SK-N-SH treated with all-trans-retinoic acid at 6 μM for 48 hours (cell line): ENCODE measurements around the gene NINJ2.

Experiments used
- ATAC-seq: fragments of 200-7000 bp; cut with Tn5 transposase; 3 replicates; pipeline ENCODE4 v1.9.1; 2020; ENCODE audit warnings: mild to moderate bottlenecking, moderate library complexity
- BACH2 ChIP-seq: fragments of 250-450 bp; sonication (Bioruptor Pico); IDR thresholded peaks from 2 replicates; pipeline ENCODE4 v1.9.0; 2021; ENCODE audit warnings: mild to moderate bottlenecking, borderline replicate concordance
- CREB5 ChIP-seq: fragments of 250-450 bp; sonication (Bioruptor Pico); IDR thresholded peaks from 2 replicates; pipeline ENCODE4 v1.5.1; 2020; ENCODE audit warnings: low read depth, mild to moderate bottlenecking, moderate library complexity
- CSRNP3 ChIP-seq: fragments of 250-450 bp; sonication (Bioruptor Pico); IDR thresholded peaks from 2 replicates; pipeline ENCODE4 v1.5.1; 2021; ENCODE audit warnings: mild to moderate bottlenecking, moderate library complexity
- ESRRG ChIP-seq: fragments of 250-450 bp; sonication (Bioruptor Pico); IDR thresholded peaks from 2 replicates; pipeline ENCODE4 v1.6.1; 2021; ENCODE audit warnings: mild to moderate bottlenecking
- GLIS3 ChIP-seq: fragments of 250-450 bp; sonication (Bioruptor Pico); IDR thresholded peaks from 2 replicates; pipeline ENCODE4 v1.5.0; 2020; ENCODE audit warnings: mild to moderate bottlenecking, moderate library complexity
- ISL1 ChIP-seq: fragments of 250-450 bp; sonication (Bioruptor Pico); IDR thresholded peaks from 2 replicates; pipeline ENCODE4 v2.1.2; 2022; ENCODE audit warnings: mild to moderate bottlenecking, moderate library complexity
- OSR1 ChIP-seq: fragments of 250-450 bp; sonication (Bioruptor Pico); IDR thresholded peaks from 2 replicates; pipeline ENCODE4 v1.8.0; 2022; ENCODE audit warnings: moderate library complexity, mild to moderate bottlenecking, inconsistent platforms
- PPARA ChIP-seq: fragments of 250-450 bp; sonication (Bioruptor Pico); IDR thresholded peaks from 2 replicates; pipeline ENCODE4 v1.5.0; 2020; ENCODE audit warnings: mild to moderate bottlenecking, borderline replicate concordance
- RARB ChIP-seq: fragments of 250-450 bp; sonication (Bioruptor Pico); IDR thresholded peaks from 2 replicates; pipeline ENCODE4 v1.8.0; 2021; ENCODE audit warnings: mild to moderate bottlenecking, moderate library complexity
- SNAI2 ChIP-seq: fragments of 250-450 bp; sonication (Bioruptor Pico); IDR thresholded peaks from 2 replicates; pipeline ENCODE4 v1.5.0; 2020; ENCODE audit warnings: mild to moderate bottlenecking, moderate library complexity
- TCF4 ChIP-seq: fragments of 250-450 bp; sonication (Bioruptor Pico); IDR thresholded peaks from 2 replicates; pipeline ENCODE4 v1.8.0; 2021; ENCODE audit warnings: mild to moderate bottlenecking, moderate library complexity, borderline replicate concordance
- ZC3H10 ChIP-seq: fragments of 250-450 bp; sonication (Bioruptor Pico); IDR thresholded peaks from 2 replicates; pipeline ENCODE4 v1.5.1; 2021; ENCODE audit warnings: mild to moderate bottlenecking, moderate library complexity
- ZFP3 ChIP-seq: fragments of 250-450 bp; sonication (Bioruptor Pico); IDR thresholded peaks from 2 replicates; pipeline ENCODE4 v1.5.0; 2020; ENCODE audit warnings: mild to moderate bottlenecking, moderate library complexity
- ZFP30 ChIP-seq: fragments of 450-650 bp; formaldehyde crosslinking; IDR thresholded peaks from 2 replicates; pipeline ENCODE4 v1.5.0; 2022; ENCODE audit warnings: mild to moderate bottlenecking, moderate library complexity
- ZNF565 ChIP-seq: fragments of 450-650 bp; formaldehyde crosslinking; conservative IDR thresholded peaks from 2 replicates; pipeline ENCODE4 v1.5.0; 2020; ENCODE audit warnings: low read depth, mild to moderate bottlenecking, moderate library complexity
- ZNF70 ChIP-seq: fragments of 450-650 bp; formaldehyde crosslinking; IDR thresholded peaks from 2 replicates; pipeline ENCODE4 v1.5.0; 2020; ENCODE audit warnings: mild to moderate bottlenecking, moderate library complexity
- ZNF8 ChIP-seq: fragments of 450-650 bp; formaldehyde crosslinking; IDR thresholded peaks from 2 replicates; pipeline ENCODE4 v1.5.0; 2020; ENCODE audit warnings: mild to moderate bottlenecking, moderate library complexity
- TF ChIP-seq, protein P1 (sequence below): fragments of 250-450 bp; sonication (Bioruptor Pico); IDR thresholded peaks from 2 replicates; pipeline ENCODE4 v1.5.0; 2020; ENCODE audit warnings: mild to moderate bottlenecking, moderate library complexity
- TF ChIP-seq, protein P2 (sequence below): fragments of 250-450 bp; sonication (Bioruptor Pico); IDR thresholded peaks from 2 replicates; pipeline ENCODE4 v1.8.0; 2021; ENCODE audit warnings: low read depth, mild to moderate bottlenecking, moderate library complexity, borderline replicate concordance
- TF ChIP-seq, protein P3 (sequence below): fragments of 250-450 bp; sonication (Bioruptor Pico); IDR thresholded peaks from 2 replicates; pipeline ENCODE4 v1.8.0; 2020; ENCODE audit warnings: mild to moderate bottlenecking, moderate library complexity, borderline replicate concordance

The NINJ2 gene

DNA sequence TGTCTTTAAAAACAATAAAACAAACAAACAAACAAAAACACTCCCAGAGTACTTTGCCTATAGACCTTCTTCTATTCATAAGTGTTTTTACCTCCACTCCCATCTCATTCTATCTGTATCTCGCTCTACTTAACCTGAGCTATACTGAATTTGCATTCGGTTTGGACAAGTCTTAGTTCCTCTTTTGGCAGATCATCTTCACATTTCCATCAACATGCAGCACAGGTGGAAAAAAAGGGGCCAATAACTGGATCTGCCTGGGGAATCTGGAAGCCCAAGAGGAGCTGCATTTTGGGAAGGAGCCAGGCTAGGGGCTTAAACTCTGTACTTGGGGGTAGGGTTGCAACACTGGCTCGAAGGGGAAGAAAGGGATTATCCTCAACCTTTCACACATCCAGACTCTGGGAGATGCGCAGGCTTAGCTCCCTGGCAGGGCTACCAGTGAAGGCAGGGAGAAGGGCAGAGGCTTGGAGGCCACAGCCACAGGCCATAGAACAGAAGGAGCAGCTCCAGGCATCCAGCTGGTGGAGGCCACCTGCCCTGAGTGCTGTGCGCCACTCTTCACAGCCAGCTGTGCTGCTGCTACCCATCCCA, 4.1 kb downstream of the NINJ2 start (continued):
- TF ChIP-seq, protein P1, sequence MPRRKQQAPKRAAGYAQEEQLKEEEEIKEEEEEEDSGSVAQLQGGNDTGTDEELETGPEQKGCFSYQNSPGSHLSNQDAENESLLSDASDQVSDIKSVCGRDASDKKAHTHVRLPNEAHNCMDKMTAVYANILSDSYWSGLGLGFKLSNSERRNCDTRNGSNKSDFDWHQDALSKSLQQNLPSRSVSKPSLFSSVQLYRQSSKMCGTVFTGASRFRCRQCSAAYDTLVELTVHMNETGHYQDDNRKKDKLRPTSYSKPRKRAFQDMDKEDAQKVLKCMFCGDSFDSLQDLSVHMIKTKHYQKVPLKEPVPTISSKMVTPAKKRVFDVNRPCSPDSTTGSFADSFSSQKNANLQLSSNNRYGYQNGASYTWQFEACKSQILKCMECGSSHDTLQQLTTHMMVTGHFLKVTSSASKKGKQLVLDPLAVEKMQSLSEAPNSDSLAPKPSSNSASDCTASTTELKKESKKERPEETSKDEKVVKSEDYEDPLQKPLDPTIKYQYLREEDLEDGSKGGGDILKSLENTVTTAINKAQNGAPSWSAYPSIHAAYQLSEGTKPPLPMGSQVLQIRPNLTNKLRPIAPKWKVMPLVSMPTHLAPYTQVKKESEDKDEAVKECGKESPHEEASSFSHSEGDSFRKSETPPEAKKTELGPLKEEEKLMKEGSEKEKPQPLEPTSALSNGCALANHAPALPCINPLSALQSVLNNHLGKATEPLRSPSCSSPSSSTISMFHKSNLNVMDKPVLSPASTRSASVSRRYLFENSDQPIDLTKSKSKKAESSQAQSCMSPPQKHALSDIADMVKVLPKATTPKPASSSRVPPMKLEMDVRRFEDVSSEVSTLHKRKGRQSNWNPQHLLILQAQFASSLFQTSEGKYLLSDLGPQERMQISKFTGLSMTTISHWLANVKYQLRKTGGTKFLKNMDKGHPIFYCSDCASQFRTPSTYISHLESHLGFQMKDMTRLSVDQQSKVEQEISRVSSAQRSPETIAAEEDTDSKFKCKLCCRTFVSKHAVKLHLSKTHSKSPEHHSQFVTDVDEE (CRISPR knock-in tag) = no peak
- TF ChIP-seq, protein P2, sequence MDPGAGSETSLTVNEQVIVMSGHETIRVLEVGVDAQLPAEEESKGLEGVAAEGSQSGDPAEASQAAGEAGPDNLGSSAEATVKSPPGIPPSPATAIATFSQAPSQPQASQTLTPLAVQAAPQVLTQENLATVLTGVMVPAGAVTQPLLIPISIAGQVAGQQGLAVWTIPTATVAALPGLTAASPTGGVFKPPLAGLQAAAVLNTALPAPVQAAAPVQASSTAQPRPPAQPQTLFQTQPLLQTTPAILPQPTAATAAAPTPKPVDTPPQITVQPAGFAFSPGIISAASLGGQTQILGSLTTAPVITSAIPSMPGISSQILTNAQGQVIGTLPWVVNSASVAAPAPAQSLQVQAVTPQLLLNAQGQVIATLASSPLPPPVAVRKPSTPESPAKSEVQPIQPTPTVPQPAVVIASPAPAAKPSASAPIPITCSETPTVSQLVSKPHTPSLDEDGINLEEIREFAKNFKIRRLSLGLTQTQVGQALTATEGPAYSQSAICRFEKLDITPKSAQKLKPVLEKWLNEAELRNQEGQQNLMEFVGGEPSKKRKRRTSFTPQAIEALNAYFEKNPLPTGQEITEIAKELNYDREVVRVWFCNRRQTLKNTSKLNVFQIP (CRISPR knock-in tag) = no peak

- TF ChIP-seq ZNF8 (CRISPR knock-in tag) = no peak
- TF ChIP-seq ZNF70 = no peak
- no peak for TF ChIP-seq CREB5 (CRISPR knock-in tag)
- TF ChIP-seq ZFP3 (CRISPR knock-in tag) = no peak
- TF ChIP-seq ISL1 (CRISPR knock-in tag) = no peak
- TF ChIP-seq, protein P3, sequence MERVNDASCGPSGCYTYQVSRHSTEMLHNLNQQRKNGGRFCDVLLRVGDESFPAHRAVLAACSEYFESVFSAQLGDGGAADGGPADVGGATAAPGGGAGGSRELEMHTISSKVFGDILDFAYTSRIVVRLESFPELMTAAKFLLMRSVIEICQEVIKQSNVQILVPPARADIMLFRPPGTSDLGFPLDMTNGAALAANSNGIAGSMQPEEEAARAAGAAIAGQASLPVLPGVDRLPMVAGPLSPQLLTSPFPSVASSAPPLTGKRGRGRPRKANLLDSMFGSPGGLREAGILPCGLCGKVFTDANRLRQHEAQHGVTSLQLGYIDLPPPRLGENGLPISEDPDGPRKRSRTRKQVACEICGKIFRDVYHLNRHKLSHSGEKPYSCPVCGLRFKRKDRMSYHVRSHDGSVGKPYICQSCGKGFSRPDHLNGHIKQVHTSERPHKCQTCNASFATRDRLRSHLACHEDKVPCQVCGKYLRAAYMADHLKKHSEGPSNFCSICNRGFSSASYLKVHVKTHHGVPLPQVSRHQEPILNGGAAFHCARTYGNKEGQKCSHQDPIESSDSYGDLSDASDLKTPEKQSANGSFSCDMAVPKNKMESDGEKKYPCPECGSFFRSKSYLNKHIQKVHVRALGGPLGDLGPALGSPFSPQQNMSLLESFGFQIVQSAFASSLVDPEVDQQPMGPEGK (CRISPR knock-in tag) = no peak
- no peak for TF ChIP-seq RARB (CRISPR knock-in tag)
- no peak for TF ChIP-seq ZFP30 (CRISPR knock-in tag)
- no peak for TF ChIP-seq TCF4 (CRISPR knock-in tag)
- TF ChIP-seq ESRRG (CRISPR knock-in tag) = no peak
- no peak for TF ChIP-seq BACH2 (CRISPR knock-in tag)
- TF ChIP-seq, protein P2 (CRISPR knock-in tag) = no peak
- TF ChIP-seq CSRNP3 (CRISPR knock-in tag) = no peak
- no peak for TF ChIP-seq PPARA (CRISPR knock-in tag)
- no peak for TF ChIP-seq OSR1 (CRISPR knock-in tag)
- TF ChIP-seq, protein P1 (CRISPR knock-in tag) = no peak
- TF ChIP-seq ZNF565 (CRISPR knock-in tag) = no peak
- TF ChIP-seq GLIS3 (CRISPR knock-in tag) = no peak
- no peak for TF ChIP-seq ZC3H10 (CRISPR knock-in tag)
- TF ChIP-seq SNAI2 (CRISPR knock-in tag) = no peak
- ATAC-seq = no peak
These were observed 12.3 kb downstream of the NINJ2 start for GRCh38 chr12:650983-651382.
